ENCODE results near the gene RALGAPA2. TPM values are rescaled to one million over a fixed set of nuclear protein-coding genes. Genes with fewer than 3 reads are reported as not detected.

The RALGAPA2 gene
- total and polyA plus RNA-seq, 2 experiments from 2014 or later = 13.1 to 43.4 TPM

GRCh38 chr20:20666359-20666758 lies 46.1 kb downstream of the RALGAPA2 start:
- Histone ChIP-seq H3K36me3 (ENCODE audit: insufficient read depth) (no peaks in the 10 kb centered on the region), H3K27ac (ENCODE audit: low read depth) (peak overlapping the region; percentile 50; the same call in 1 of the 2 replicates), H3K9me2 (ENCODE audit: insufficient read depth) (no peaks in the 10 kb centered on the region), H3K4me2 (peak overlapping the region; percentile 54), H4K20me1 (replicated peaks; ENCODE audit: insufficient read depth) (peaks cover 2% of the 10 kb centered on the region; the same call in 1 of the 2 replicates), H3F3A (replicated peaks; ENCODE audit: low read depth) (no peaks in the 10 kb centered on the region), H3K27me3 (ENCODE audit: insufficient read depth) (no peaks in the 10 kb centered on the region), H3K79me2 (replicated peaks; ENCODE audit: insufficient read depth) (peaks cover 6% of the 10 kb centered on the region; the same call in 1 of the 2 replicates), H3K4me3 (peak overlapping the region; percentile 12; the same call in 1 of the 2 replicates), H2AFZ (no peak overlapping the region), H3K4me1 (ENCODE audit: insufficient read depth) (peaks cover 26% of the 10 kb centered on the region)
- Mint-ChIP-seq H3K36me3 (ENCODE audit: low read depth) (no peaks in the 10 kb centered on the region), H3K4me1 (peaks cover 22% of the 10 kb centered on the region), H3K27ac (peak overlapping the region; percentile 38; the same call in 1 of the 2 replicates), H3K27me3 (ENCODE audit: insufficient read depth, low read depth, poor library complexity) (peaks cover 2% of the 10 kb centered on the region), H3K9me3 (no peaks in the 10 kb centered on the region), H3K4me3 (peak overlapping the region; percentile 46)
- no peak for DNase-seq (ENCODE audit: low spot score)
- TF ChIP-seq CTCF (conservative IDR thresholded peaks at IDR 0.05; ENCODE audit: low read depth in 2 of 2) = no peak
- TF ChIP-seq ETS1 (IDR thresholded peaks at IDR 0.05) = no peak
- no peak for TF ChIP-seq EZH2 (IDR thresholded peaks at IDR 0.05; ENCODE audit: low read depth, unreplicated experiment)
- no peak for TF ChIP-seq CREB1 (CRISPR knock-in tag; IDR thresholded peaks at IDR 0.05; ENCODE audit: low read depth)
- TF ChIP-seq ZNF462 (CRISPR knock-in tag; IDR thresholded peaks at IDR 0.05) = no peak
- no peak for TF ChIP-seq ZNF114 (CRISPR knock-in tag; IDR thresholded peaks at IDR 0.05)
- TF ChIP-seq ZNF331 (CRISPR knock-in tag; IDR thresholded peaks at IDR 0.05; ENCODE audit: low read depth) = no peak
- no peak for TF ChIP-seq NANOG (IDR thresholded peaks at IDR 0.05; ENCODE audit: borderline replicate concordance)
- no peak for TF ChIP-seq JUNB (IDR thresholded peaks at IDR 0.05; ENCODE audit: unreplicated experiment)
- no peak for TF ChIP-seq POLR2AphosphoS5 (IDR thresholded peaks at IDR 0.05; ENCODE audit: low read depth)
- ATAC-seq = peak; percentile 36; the same call in 2 of the 3 replicates
